Measurements from ENCODE around the gene MTMR3. TPM values are rescaled to one million over a fixed set of nuclear protein-coding genes. Genes with fewer than 3 reads are reported as not detected.
A peak's percentile ranks its signal among the peaks of the same experiment; 100 is the strongest.

MTMR3 gene
- total RNA-seq, 1 experiment from 2014 or later, result 12.1 TPM

- Histone ChIP-seq H3K9ac (ENCODE audit: low read length) (no peak overlapping the region), H3K79me2 (ENCODE audit: low read length) (no peaks in the 10 kb centered on the region), H3K9me3 (ENCODE audit: low read length) (no peaks in the 10 kb centered on the region), H3K27ac (ENCODE audit: low read length) (no peak overlapping the region), H3K4me2 (ENCODE audit: low read length) (no peak overlapping the region), H4K20me1 (ENCODE audit: low read length) (no peaks in the 10 kb centered on the region), H3K36me3 (ENCODE audit: low read depth, low read length) (peaks cover 19% of the 10 kb centered on the region; the same call in 1 of the 2 replicates), H3K4me1 (ENCODE audit: insufficient read depth, low read length) (peaks cover 17% of the 10 kb centered on the region), H2AFZ (ENCODE audit: low read length) (no peak overlapping the region), H3F3A (ENCODE audit: low read length, unreplicated experiment) (no peaks in the 10 kb centered on the region), H3K9me2 (replicated peaks; ENCODE audit: low read length) (no peaks in the 10 kb centered on the region), H3K4me3 (ENCODE audit: low read length) (no peak overlapping the region), H3K27me3 (ENCODE audit: low read length) (no peaks in the 10 kb centered on the region)
- ATAC-seq (peak; percentile 70), DNase-seq (peak; percentile 10)
- intact Hi-C loops (cut with micrococcal nuclease), result loop anchor here (2.0 kb wide), 1 partner anchor 71 kb away; no protein-coding TSS in a partner anchor
- TF ChIP-seq EZH2 (IDR thresholded peaks at IDR 0.05; ENCODE audit: low read length, unreplicated experiment) (no peak), CTCF (conservative IDR thresholded peaks at IDR 0.05; ENCODE audit: low read depth, low read length) (no peak), EZH2phosphoT487 (IDR thresholded peaks at IDR 0.05; ENCODE audit: borderline replicate concordance, low read length) (no peak)
- ChIA-PET CTCF (interaction anchor here (0.6 kb wide), 1 partner anchor 19 kb away, joined by 3 read pairs; no protein-coding TSS in a partner anchor), POLR2A (ENCODE audit: unreplicated experiment) (interaction anchor here (0.5 kb wide), 1 partner anchor 134 kb away, joined by 10 read pairs; no protein-coding TSS in a partner anchor)
- BruUV-seq (replicated peaks), result no TSS peak
Measured at GRCh38 chr22:30017375-30018223, 134.6 kb downstream of the MTMR3 start.

- no TSS peak for BruUV-seq (replicated peaks)
- CTCF ChIA-PET, result no interaction called here
- Histone ChIP-seq H3K36me3 (ENCODE audit: low read depth, low read length) (peaks cover 18% of the 10 kb centered on the region; the same call in 1 of the 2 replicates), H4K20me1 (ENCODE audit: low read length) (no peaks in the 10 kb centered on the region), H3K4me3 (ENCODE audit: low read length) (no peak overlapping the region), H3K27ac (ENCODE audit: low read length) (no peak overlapping the region), H2AFZ (ENCODE audit: low read length) (no peak overlapping the region), H3F3A (ENCODE audit: low read length, unreplicated experiment) (no peaks in the 10 kb centered on the region), H3K9me3 (ENCODE audit: low read length) (no peaks in the 10 kb centered on the region), H3K4me2 (ENCODE audit: low read length) (no peak overlapping the region), H3K79me2 (ENCODE audit: low read length) (no peaks in the 10 kb centered on the region), H3K9me2 (replicated peaks; ENCODE audit: low read length) (no peaks in the 10 kb centered on the region), H3K27me3 (ENCODE audit: low read length) (no peaks in the 10 kb centered on the region), H3K9ac (ENCODE audit: low read length) (no peak overlapping the region), H3K4me1 (ENCODE audit: insufficient read depth, low read length) (peaks cover 10% of the 10 kb centered on the region)
- no peak for TF ChIP-seq EZH2phosphoT487 (IDR thresholded peaks at IDR 0.05; ENCODE audit: borderline replicate concordance, low read length)
- no peak for TF ChIP-seq CTCF (conservative IDR thresholded peaks at IDR 0.05; ENCODE audit: low read depth, low read length)
- no peak for TF ChIP-seq EZH2 (IDR thresholded peaks at IDR 0.05; ENCODE audit: low read length, unreplicated experiment)
- intact Hi-C loops (cut with micrococcal nuclease), result no loop called here
- DNase-seq (no peak), ATAC-seq (no peak)
- POLR2A ChIA-PET (ENCODE audit: unreplicated experiment), result no interaction called here
Measured at GRCh38 chr22:30020511-30020910, 137.5 kb downstream of the MTMR3 start.

GRCh38 chr22:30021338-30021737 lies 138.4 kb downstream of the MTMR3 start:
- DNase-seq (no peak), ATAC-seq (no peak)
- Histone ChIP-seq H3K9me2 (replicated peaks; ENCODE audit: low read length) (no peaks in the 10 kb centered on the region), H3K27me3 (ENCODE audit: low read length) (no peaks in the 10 kb centered on the region), H3K4me3 (ENCODE audit: low read length) (no peak overlapping the region), H3K79me2 (ENCODE audit: low read length) (no peaks in the 10 kb centered on the region), H3F3A (ENCODE audit: low read length, unreplicated experiment) (no peaks in the 10 kb centered on the region), H3K27ac (ENCODE audit: low read length) (no peak overlapping the region), H3K9me3 (ENCODE audit: low read length) (no peaks in the 10 kb centered on the region), H3K4me1 (ENCODE audit: insufficient read depth, low read length) (peaks cover 5% of the 10 kb centered on the region; the same call in 1 of the 2 replicates), H3K9ac (ENCODE audit: low read length) (no peak overlapping the region), H3K36me3 (ENCODE audit: low read depth, low read length) (peaks cover 18% of the 10 kb centered on the region), H3K4me2 (ENCODE audit: low read length) (no peak overlapping the region), H4K20me1 (ENCODE audit: low read length) (no peaks in the 10 kb centered on the region), H2AFZ (ENCODE audit: low read length) (no peak overlapping the region)
- TF ChIP-seq EZH2 (IDR thresholded peaks at IDR 0.05; ENCODE audit: low read length, unreplicated experiment) (no peak), CTCF (conservative IDR thresholded peaks at IDR 0.05; ENCODE audit: low read depth, low read length) (no peak), EZH2phosphoT487 (IDR thresholded peaks at IDR 0.05; ENCODE audit: borderline replicate concordance, low read length) (no peak)
- CTCF ChIA-PET, result no interaction called here
- intact Hi-C loops (cut with micrococcal nuclease), result no loop called here
- no TSS peak for BruUV-seq (replicated peaks)
- POLR2A ChIA-PET (ENCODE audit: unreplicated experiment), result no interaction called here

Measured in PC-3 (cell line).